IMR-90 (cell line): Measurements from ENCODE around the gene CCSER2. TPM values are rescaled to one million over a fixed set of nuclear protein-coding genes. Genes with fewer than 3 reads are reported as not detected.

ENCODE experiments used
- ATAC-seq: fragments of 200-7000 bp; cut with Tn5 transposase; 2 replicates; pipeline ENCODE4 v1.9.1; 2020; ENCODE audit warnings: low read depth, mild to moderate bottlenecking, moderate library complexity
- Bru-seq: library from RNA; stranded (reverse); fragments of 400-500 nt; gene quantifications from one replicate; lab custom pipeline; 2021; lab: Mats Ljungman, UMichigan
- BruChase-seq, 2 experiments: library from RNA; stranded (reverse); fragments of 400-500 nt; gene quantifications; one replicate each; lab custom pipeline; 2021; lab: Mats Ljungman, UMichigan
- BruUV-seq: library from RNA; stranded (reverse); fragments of 400-500 nt; replicated peaks from 2 replicates; lab custom pipeline; 2021; lab: Mats Ljungman, UMichigan
- CTCF ChIA-PET: fragments of 300-600 bp; formaldehyde crosslinking; extraction: SDS; loops from one replicate; lab custom pipeline; 2021; ENCODE audit warnings: antibody characterized with exemption; lab: Yijun Ruan, JAX
- POLR2A ChIA-PET: fragments of 300-600 bp; sonication (Branson Sonifier 250); formaldehyde crosslinking; loops from one replicate; lab custom pipeline; 2022; ENCODE audit warnings: antibody characterized with exemption; ENCODE audit not compliant: unreplicated experiment; lab: Charles Lee
- DNase-seq: peaks from one replicate; pipeline ENCODE4 v3.0.0; 2013
- H2AFZ ChIP-seq: replicated peaks from 2 replicates; pipeline ENCODE3; 2013; ENCODE audit warnings: low read length, mild to moderate bottlenecking; ENCODE audit not compliant: poor library complexity
- H2AK5ac ChIP-seq: 2 replicates; pipeline ENCODE4 v1.6.1; 2013; ENCODE audit warnings: low read depth, low read length, inconsistent platforms
- H2AK9ac ChIP-seq: replicated peaks from 2 replicates; pipeline ENCODE3; 2013; ENCODE audit warnings: mild to moderate bottlenecking, low read depth, low read length, moderate library complexity; ENCODE audit not compliant: poor library complexity
- H2BK120ac ChIP-seq: 2 replicates; pipeline ENCODE4 v1.6.1; 2013; ENCODE audit warnings: low read depth, low read length, inconsistent platforms
- H2BK15ac ChIP-seq: 3 replicates; pipeline ENCODE4 v1.6.1; 2013; ENCODE audit warnings: low read depth, low read length, inconsistent platforms
- H2BK20ac ChIP-seq: 2 replicates; pipeline ENCODE4 v1.6.1; 2013; ENCODE audit warnings: low read depth, mild to moderate bottlenecking, inconsistent platforms, low read length, moderate library complexity
- H2BK5ac ChIP-seq: 2 replicates; pipeline ENCODE4 v1.6.1; 2013; ENCODE audit warnings: mild to moderate bottlenecking, low read depth, low read length, inconsistent platforms; ENCODE audit not compliant: poor library complexity, severe bottlenecking
- H3K14ac ChIP-seq: replicated peaks from 2 replicates; pipeline ENCODE4 v1.6.1; 2013; ENCODE audit warnings: low read depth, low read length, inconsistent platforms
- H3K18ac ChIP-seq: 2 replicates; pipeline ENCODE4 v1.6.1; 2013; ENCODE audit warnings: low read depth, low read length, control low read depth
- H3K23ac ChIP-seq: 2 replicates; pipeline ENCODE4 v1.6.1; 2013; ENCODE audit warnings: low read depth, low read length, inconsistent platforms
- H3K27ac ChIP-seq: 2 replicates; pipeline ENCODE4 v1.5.1; 2013; ENCODE audit warnings: mild to moderate bottlenecking, control low read depth, low read length; ENCODE audit not compliant: insufficient read depth
- H3K27me3 ChIP-seq: 2 replicates; pipeline ENCODE4 v1.6.1; 2013; ENCODE audit warnings: low read length; ENCODE audit not compliant: control insufficient read depth, insufficient read depth
- H3K36me3 ChIP-seq: 2 replicates; pipeline ENCODE4 v1.6.1; 2013; ENCODE audit warnings: low read length, mixed read lengths; ENCODE audit not compliant: control insufficient read depth, insufficient read depth
- H3K4ac ChIP-seq: 2 replicates; pipeline ENCODE4 v1.6.1; 2013; ENCODE audit warnings: low read depth, low read length, inconsistent platforms
- H3K4me1 ChIP-seq: 2 replicates; pipeline ENCODE4 v1.6.1; 2013; ENCODE audit warnings: low read length, mixed read lengths; ENCODE audit not compliant: control insufficient read depth, insufficient read depth
- H3K4me2 ChIP-seq: 2 replicates; pipeline ENCODE4 v1.6.1; 2013; ENCODE audit warnings: low read depth, mild to moderate bottlenecking, control low read depth, low read length, moderate library complexity
- H3K4me3 ChIP-seq: 2 replicates; pipeline ENCODE4 v1.5.1; 2013; ENCODE audit warnings: low read depth, mild to moderate bottlenecking, control low read depth, low read length, moderate library complexity; ENCODE audit not compliant: insufficient read depth
- H3K56ac ChIP-seq: 2 replicates; pipeline ENCODE4 v1.6.1; 2013; ENCODE audit warnings: low read length, inconsistent platforms; ENCODE audit not compliant: insufficient read depth; ENCODE audit errors: extremely low read depth
- H3K79me1 ChIP-seq, 2 experiments: 2 replicates each; pipeline ENCODE4 v1.6.1; 2013; ENCODE audit warnings: low read length in 2 of 2, inconsistent platforms in 1 of 2, low read depth in 1 of 2
- H3K9ac ChIP-seq: 2 replicates; pipeline ENCODE4 v1.6.1; 2013; ENCODE audit warnings: low read depth, low read length, control low read depth
- H3K9me1 ChIP-seq: 2 replicates; pipeline ENCODE4 v1.6.1; 2013; ENCODE audit warnings: low read length, inconsistent platforms; ENCODE audit not compliant: insufficient read depth
- H3K9me3 ChIP-seq: 2 replicates; pipeline ENCODE4 v1.6.1; 2013; ENCODE audit warnings: low read length; ENCODE audit not compliant: control insufficient read depth, insufficient read depth
- H4K20me1 ChIP-seq: 2 replicates; pipeline ENCODE4 v1.6.1; 2013; ENCODE audit warnings: low read length, inconsistent platforms; ENCODE audit not compliant: insufficient read depth
- H4K5ac ChIP-seq: 2 replicates; pipeline ENCODE4 v1.6.1; 2013; ENCODE audit warnings: mild to moderate bottlenecking, low read depth, low read length, control low read depth
- H4K8ac ChIP-seq, 2 experiments: 2 replicates each; pipeline ENCODE4 v1.6.1; 2013; ENCODE audit warnings: low read depth in 2 of 2, low read length in 2 of 2, control low read depth in 1 of 2, inconsistent platforms in 1 of 2
- H4K91ac ChIP-seq: 2 replicates; pipeline ENCODE4 v1.6.1; 2013; ENCODE audit warnings: low read depth, low read length, inconsistent platforms; ENCODE audit not compliant: insufficient read depth
- BHLHE40 ChIP-seq: fragments of 150-350 bp; IDR thresholded peaks from 2 replicates; pipeline ENCODE4 v1.6.1; 2016; ENCODE audit warnings: mild to moderate bottlenecking, low read depth, low read length
- CHD1 ChIP-seq: IDR thresholded peaks from 2 replicates; pipeline ENCODE4 v1.6.1; 2012; ENCODE audit warnings: low read depth, low read length, improper control_type of control experiment
- CTCF ChIP-seq: conservative IDR thresholded peaks from 2 replicates; pipeline ENCODE4 v1.5.1; 2012; ENCODE audit warnings: mild to moderate bottlenecking, low read depth, low read length, improper control_type of control experiment
- MAZ ChIP-seq: IDR thresholded peaks from 2 replicates; pipeline ENCODE4 v1.6.1; 2012; ENCODE audit warnings: low read depth, mild to moderate bottlenecking, low read length, improper control_type of control experiment, moderate library complexity, borderline replicate concordance
- MXI1 ChIP-seq: IDR thresholded peaks from 2 replicates; pipeline ENCODE4 v1.6.1; 2012; ENCODE audit warnings: low read depth, mild to moderate bottlenecking, low read length, moderate library complexity, borderline replicate concordance
- POLR2A ChIP-seq: IDR thresholded peaks from 2 replicates; pipeline ENCODE4 v1.6.1; 2012; ENCODE audit warnings: mild to moderate bottlenecking, low read depth, low read length
- SMC3 ChIP-seq: fragments of 150-350 bp; IDR thresholded peaks from 2 replicates; pipeline ENCODE4 v1.6.1; 2016; ENCODE audit warnings: low read depth, mild to moderate bottlenecking, antibody characterized with exemption, low read length, moderate library complexity
- USF2 ChIP-seq: fragments of 150-350 bp; IDR thresholded peaks from 2 replicates; pipeline ENCODE4 v1.6.1; 2017; ENCODE audit warnings: mild to moderate bottlenecking, antibody characterized with exemption, low read length, low read depth
- WGBS, 2 experiments: methylation state at CpG; one replicate each; pipeline versions ENCODE4 v1.1.5 to v1.1.7; 2013; ENCODE audit warnings: missing lambda C conversion rate in 2 of 2; ENCODE audit not compliant: insufficient read length in 1 of 2; ENCODE audit errors: extremely low coverage in 2 of 2; 5-methylcytosine and 5-hydroxymethylcytosine counted together
- dilution Hi-C: fragments of 300-500 bp; cut with HindIII; formaldehyde crosslinking; loops from one replicate; pipeline ENCODE4 v1.14.3; 2018; ENCODE audit warnings: low sequenced_read_pairs; ENCODE audit not compliant: unreplicated experiment
- in situ Hi-C: fragments of 300-500 bp; cut with MboI; formaldehyde crosslinking; loops from 3 replicates; pipeline ENCODE4 v1.14.3; 2019; ENCODE audit warnings: low sequenced_read_pairs, inconsistent platforms, mixed read lengths
- intact Hi-C: fragments of 100-400 bp; cut with micrococcal nuclease; formaldehyde crosslinking; loops from 2 replicates; pipeline ENCODE4 v1.10.0; 2022
- long read RNA-seq: library from polyadenylated mRNA; unstranded; transcript quantifications from one replicate; pipeline ENCODE4 v2.0.0, GENCODE V29; 2021; ENCODE audit not compliant: unreplicated experiment
- polyA plus RNA-seq, 3 experiments: library from polyadenylated mRNA; depleted of rRNA; stranded (reverse); fragments of >200 nt; gene quantifications; 2 replicates each; pipeline ENCODE4 v1.2.3, GENCODE V29; 2012; ENCODE audit warnings: low replicate concordance in 1 of 3
- total RNA-seq: library from RNA; depleted of rRNA; stranded (reverse); fragments of >200 nt; gene quantifications from 2 replicates; pipeline ENCODE4 v1.2.3, GENCODE V29; 2012; rRNA removed

The CCSER2 gene
- total RNA-seq = 27.8 and 31.7 TPM in 2 replicates
- polyA plus RNA-seq (2012; rRNA removed) = 18.0 and 20.4 TPM in 2 replicates
- 3.7 and 4.3 TPM in 2 replicates for polyA plus RNA-seq (2012; cell fraction: cytosol; rRNA removed)
- 4.0 and 33.3 TPM in 2 replicates for polyA plus RNA-seq (2012; cell fraction: nucleus; rRNA removed; ENCODE audit: low replicate concordance)
- percentile 90 among the genes with signal in this experiment for Bru-seq, nascent RNA
- BruChase-seq, experiment 1, labeled RNA remaining after a 6-hour chase = percentile 78 among the genes with signal in this experiment
- BruChase-seq, experiment 2, labeled RNA remaining after a 2-hour chase = percentile 84 among the genes with signal in this experiment
- long read RNA-seq, partial matches to known transcripts = 52 of 59 reads
- long read RNA-seq, other reads (novel, unspliced or antisense) = 6 of 59 reads

GRCh38 chr10:84328418-84329195 lies at the start of gene CCSER2:
CCSER2 (plus strand) TSS chr10:84328589; CDS start chr10:84371053, 42,464 bp downstream.
- no TSS peak for BruUV-seq
- intact Hi-C loops = loop anchor here (1.0 to 5.0 kb wide), 2 partner anchors 20 to 61 kb away; no protein-coding TSS in a partner anchor

More at GRCh38 chr10:84328418-84329195, at the start of gene CCSER2:
- H3K9me1 ChIP-seq = peaks cover 11% of the 10 kb centered on the region
- POLR2A ChIA-PET = interaction anchor here (0.6 kb wide), 1 partner anchor 282 kb away, joined by 7 read pairs; no protein-coding TSS in a partner anchor
- no peaks in the 10 kb centered on the region for H3K27me3 ChIP-seq
- peaks cover 2% of the 10 kb centered on the region; the same call in 1 of the 2 replicates for H3K4me1 ChIP-seq
- H3K9me3 ChIP-seq = no peaks in the 10 kb centered on the region
- peak within 1 kb of the TSS; percentile 27; the same call in 1 of the 2 replicates for H4K91ac ChIP-seq
- no peak for DNase-seq
- H3K36me3 ChIP-seq = no peaks in the 10 kb centered on the region
- H2BK15ac ChIP-seq = peak within 1 kb of the TSS; percentile 65; the same call in 1 of the 3 replicates
- H2AK5ac ChIP-seq = peak within 1 kb of the TSS; percentile 66
- H3K9ac ChIP-seq = peak within 1 kb of the TSS; percentile 97
- TF ChIP-seq MAZ (peak; percentile 92; the same call in 1 of the 2 replicates), POLR2A (peak; percentile 95), BHLHE40 (0 out of 2 replicates have a peak, but pooled peaks have one; percentile 10), MXI1 (no peak), SMC3 (no peak), CHD1 (peak; percentile 56; the same call in 1 of the 2 replicates), CTCF (no peak), USF2 (peak; percentile 52; the same call in 1 of the 2 replicates)
- H3K4me3 ChIP-seq = peak within 1 kb of the TSS; percentile 96
- H2BK20ac ChIP-seq = peak within 1 kb of the TSS; percentile 30; the same call in 1 of the 2 replicates
- H3K79me1 ChIP-seq = peaks cover 5 to 30% of the 10 kb centered on the region in 2 experiments; a peak in 3 of 4 replicates
- dilution Hi-C loops = no loop called here
- H3K14ac ChIP-seq = peak within 1 kb of the TSS; percentile 89
- H4K8ac ChIP-seq = peak within 1 kb of the TSS; percentile 69 to 85
- peak within 1 kb of the TSS; percentile 94 for H2AFZ ChIP-seq
- H3K27ac ChIP-seq = peak within 1 kb of the TSS; percentile 90
- CTCF ChIA-PET = interaction anchor here (0.6 to 1.0 kb wide), 3 partner anchors 24 to 209 kb away, joined by 3 to 4 read pairs (median 3); no protein-coding TSS in a partner anchor
- H2AK9ac ChIP-seq = peak within 1 kb of the TSS; percentile 92
- H3K23ac ChIP-seq = peak within 1 kb of the TSS; percentile 91
- peak; percentile 94 for ATAC-seq
- in situ Hi-C loops = no loop called here
- peaks cover 24% of the 10 kb centered on the region; the same call in 1 of the 2 replicates for H4K20me1 ChIP-seq
- H4K5ac ChIP-seq = peak within 1 kb of the TSS; percentile 48
- peak within 1 kb of the TSS; percentile 61 for H3K18ac ChIP-seq
- H2BK5ac ChIP-seq = peak within 1 kb of the TSS; percentile 92
- H2BK120ac ChIP-seq = peak within 1 kb of the TSS; percentile 34
- peak within 1 kb of the TSS; percentile 94 for H3K4me2 ChIP-seq
- H3K4ac ChIP-seq = peak within 1 kb of the TSS; percentile 81
- WGBS, 2 experiments = 2% methylated on average over 59 of the region's 104 CpGs; no CpG with 5 or more reads in 1 of the 2 experiments
- peak within 1 kb of the TSS; percentile 85 for H3K56ac ChIP-seq
